Suprapubic skin (tissue), 3 donors: Measurements from ENCODE around the gene EMC8.

ENCODE experiments used
- POLR2A ChIP-seq, 2 donors: fragments of 450-650 bp; IDR thresholded peaks; one replicate each; pipeline ENCODE4 v1.6.1; 2017; ENCODE audit warnings: antibody characterized with exemption in 2 of 2, mild to moderate bottlenecking in 2 of 2, moderate library complexity in 2 of 2
- TF ChIP-seq, protein P1 (sequence below), 2 donors: fragments of 200-600 bp in 1 of 2; fragments of 450-650 bp in 1 of 2; sonication (generic) in 1 of 2; IDR thresholded peaks; one replicate each; pipeline ENCODE4 v1.5.1; 2016 to 2019; ENCODE audit warnings: antibody characterized with exemption in 2 of 2, mild to moderate bottlenecking in 1 of 2, moderate library complexity in 1 of 2

GRCh38 chr16:85846461-85846860, 47.1 kb upstream of the EMC8 start:
- TF ChIP-seq, protein P1, sequence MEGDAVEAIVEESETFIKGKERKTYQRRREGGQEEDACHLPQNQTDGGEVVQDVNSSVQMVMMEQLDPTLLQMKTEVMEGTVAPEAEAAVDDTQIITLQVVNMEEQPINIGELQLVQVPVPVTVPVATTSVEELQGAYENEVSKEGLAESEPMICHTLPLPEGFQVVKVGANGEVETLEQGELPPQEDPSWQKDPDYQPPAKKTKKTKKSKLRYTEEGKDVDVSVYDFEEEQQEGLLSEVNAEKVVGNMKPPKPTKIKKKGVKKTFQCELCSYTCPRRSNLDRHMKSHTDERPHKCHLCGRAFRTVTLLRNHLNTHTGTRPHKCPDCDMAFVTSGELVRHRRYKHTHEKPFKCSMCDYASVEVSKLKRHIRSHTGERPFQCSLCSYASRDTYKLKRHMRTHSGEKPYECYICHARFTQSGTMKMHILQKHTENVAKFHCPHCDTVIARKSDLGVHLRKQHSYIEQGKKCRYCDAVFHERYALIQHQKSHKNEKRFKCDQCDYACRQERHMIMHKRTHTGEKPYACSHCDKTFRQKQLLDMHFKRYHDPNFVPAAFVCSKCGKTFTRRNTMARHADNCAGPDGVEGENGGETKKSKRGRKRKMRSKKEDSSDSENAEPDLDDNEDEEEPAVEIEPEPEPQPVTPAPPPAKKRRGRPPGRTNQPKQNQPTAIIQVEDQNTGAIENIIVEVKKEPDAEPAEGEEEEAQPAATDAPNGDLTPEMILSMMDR (IDR thresholded peaks at IDR 0.05), result no peak
- TF ChIP-seq POLR2A (IDR thresholded peaks at IDR 0.05), result no peak
